Mucosa of stomach (tissue), 1 donor: Measurements from ENCODE around the gene PHACTR4.
"Not testable (repeated sequence)": the region's sequence is repeated elsewhere in the genome, so short reads cannot be mapped to it uniquely, and the experiment has no call there.

Source experiments
- H3K27me3 ChIP-seq: one replicate; pipeline ENCODE4 v1.7.0; 2013; ENCODE audit warnings: mild to moderate bottlenecking, low read length; ENCODE audit not compliant: control insufficient read depth, insufficient read depth
- H3K36me3 ChIP-seq: one replicate; pipeline ENCODE4 v1.7.0; 2013; ENCODE audit warnings: low read length; ENCODE audit not compliant: control insufficient read depth, insufficient read depth
- H3K4me1 ChIP-seq: one replicate; pipeline ENCODE4 v1.7.0; 2013; ENCODE audit warnings: mild to moderate bottlenecking, low read length; ENCODE audit not compliant: control insufficient read depth, insufficient read depth
- H3K4me3 ChIP-seq: one replicate; pipeline ENCODE4 v1.7.0; 2013; ENCODE audit warnings: low read length
- H3K9ac ChIP-seq: one replicate; pipeline ENCODE4 v1.7.0; 2013; ENCODE audit warnings: mild to moderate bottlenecking, low read length, moderate library complexity
- H3K9me3 ChIP-seq: one replicate; pipeline ENCODE4 v1.7.0; 2013; ENCODE audit warnings: mild to moderate bottlenecking, low read length, moderate library complexity; ENCODE audit not compliant: control insufficient read depth
- donor health status: Pancreatic carcinoma.

The PHACTR4 gene

DNA sequence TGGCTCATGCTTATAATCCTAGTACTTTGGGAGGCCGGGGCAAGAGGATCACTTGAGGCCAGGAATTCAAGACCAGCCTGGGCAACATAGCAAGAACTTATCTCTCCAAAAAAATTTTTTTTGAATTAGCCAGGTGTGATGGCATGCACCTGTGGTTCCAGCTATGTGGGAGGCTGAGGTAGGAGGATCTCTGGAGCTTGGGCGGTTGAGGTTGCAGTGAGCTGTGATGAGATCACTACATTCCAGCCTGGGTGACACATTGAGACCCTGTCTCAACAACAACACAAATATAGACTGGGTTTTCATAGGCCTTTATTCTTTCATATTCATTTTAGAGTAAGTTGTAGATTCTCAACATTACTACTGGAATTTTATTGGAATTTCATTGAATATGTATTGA is 27.9 kb upstream of the PHACTR4 start:
- Histone ChIP-seq H3K9ac (no peak overlapping the region), H3K4me3 (no peak overlapping the region), H3K27me3 (no peaks in the 10 kb centered on the region), H3K36me3 (no peaks in the 10 kb centered on the region), H3K9me3 (no peaks in the 10 kb centered on the region), H3K4me1 (no peaks in the 10 kb centered on the region)

DNA sequence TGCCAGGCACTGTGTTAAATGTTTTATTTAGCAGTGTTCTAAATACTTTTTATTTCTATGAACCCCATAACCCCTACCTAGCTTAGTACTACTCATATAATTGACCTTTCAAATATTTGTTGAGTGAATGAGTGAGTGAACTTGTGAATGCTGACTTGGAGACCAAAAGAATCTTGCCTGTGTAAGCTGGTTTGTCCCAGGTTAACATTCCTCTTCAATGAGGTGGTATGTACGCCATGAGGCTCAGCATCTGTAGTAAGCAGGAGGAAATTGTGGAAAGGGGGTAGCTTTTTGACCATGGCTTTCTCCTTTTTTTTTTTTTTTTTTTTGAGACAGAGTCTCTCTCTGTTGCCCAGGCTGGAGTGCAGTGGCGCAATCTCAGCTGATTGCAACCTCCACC is 26.1 kb upstream of the PHACTR4 start:
- H3K4me3 ChIP-seq = no peak overlapping the region
- no peaks in the 10 kb centered on the region for H3K36me3 ChIP-seq
- no peaks in the 10 kb centered on the region for H3K4me1 ChIP-seq
- no peaks in the 10 kb centered on the region for H3K9me3 ChIP-seq
- H3K9ac ChIP-seq = no peak overlapping the region
- H3K27me3 ChIP-seq = no peaks in the 10 kb centered on the region

DNA sequence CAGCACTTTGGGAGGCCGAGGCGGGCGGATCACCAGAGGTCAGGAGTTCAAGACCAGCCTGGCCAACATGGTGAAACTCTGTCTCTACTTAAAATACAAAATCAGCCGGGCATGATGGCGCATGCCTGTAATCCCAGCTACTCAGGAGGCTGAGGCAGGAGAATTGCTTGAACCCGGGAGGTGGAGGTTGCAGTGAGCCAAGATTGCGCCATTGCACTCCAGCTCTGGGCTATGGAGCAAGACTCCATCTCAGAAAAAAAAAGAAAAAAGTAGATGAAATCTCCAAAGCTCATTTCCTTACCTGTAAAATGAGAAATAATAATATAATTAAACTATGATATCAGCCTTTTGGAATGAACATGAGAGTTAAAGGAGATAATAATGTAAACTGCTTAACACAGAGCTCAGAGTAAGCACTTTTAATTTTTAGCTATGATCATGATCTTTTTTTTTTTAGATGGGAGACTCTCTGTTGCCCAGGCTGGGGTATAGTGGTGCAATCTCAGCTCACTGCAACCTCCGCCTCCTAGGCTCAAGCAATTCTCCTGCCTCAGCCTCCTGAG is 16.2 kb upstream of the PHACTR4 start:
- not testable (repeated sequence) for H3K36me3 ChIP-seq, H3K9me3 ChIP-seq, H3K27me3 ChIP-seq, H3K9ac ChIP-seq, H3K4me1 ChIP-seq, H3K4me3 ChIP-seq

DNA sequence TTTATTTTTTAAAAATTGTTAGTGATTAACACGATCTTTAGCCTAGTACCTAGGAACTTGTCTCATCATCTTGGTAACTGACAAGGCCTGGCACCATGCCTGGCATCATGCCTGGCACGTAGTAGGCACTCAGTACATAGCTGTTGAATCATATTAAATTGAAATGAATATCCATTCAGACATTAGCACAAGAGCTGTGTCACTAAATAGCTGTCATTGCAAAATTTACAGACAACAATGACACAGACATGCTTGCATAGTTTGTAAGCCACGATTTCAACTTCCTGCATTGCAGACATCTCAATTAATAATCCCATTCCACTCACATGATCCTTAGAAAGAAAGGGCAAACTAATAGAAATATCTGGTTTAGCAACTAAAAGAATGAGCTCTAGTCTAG is 15.4 kb upstream of the PHACTR4 start:
- Histone ChIP-seq H3K4me3 (no peak overlapping the region), H3K36me3 (no peaks in the 10 kb centered on the region), H3K27me3 (no peaks in the 10 kb centered on the region), H3K9ac (no peak overlapping the region), H3K4me1 (peaks cover 4% of the 10 kb centered on the region), H3K9me3 (no peaks in the 10 kb centered on the region)

DNA sequence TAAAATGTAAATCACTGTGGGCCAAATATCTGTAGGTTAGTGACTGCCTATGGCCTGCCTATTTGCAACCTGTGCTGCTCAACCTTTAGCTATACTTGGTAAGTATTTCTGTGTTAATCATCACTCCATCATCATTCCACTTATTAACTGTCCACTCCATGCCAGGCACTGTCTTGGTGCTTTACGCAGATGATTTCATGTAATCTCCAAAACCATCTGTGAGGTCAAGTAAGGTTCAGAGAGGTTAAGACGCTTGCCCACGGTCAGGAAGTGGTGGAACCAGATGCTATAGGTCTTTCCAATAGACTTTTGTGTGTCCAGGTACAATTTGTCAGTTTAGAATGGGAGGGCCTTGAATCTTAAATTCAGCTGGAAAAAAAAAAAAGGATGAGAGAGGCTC is 10.8 kb upstream of the PHACTR4 start:
- Histone ChIP-seq H3K4me1 (peaks cover 4% of the 10 kb centered on the region), H3K9me3 (no peaks in the 10 kb centered on the region)

DNA sequence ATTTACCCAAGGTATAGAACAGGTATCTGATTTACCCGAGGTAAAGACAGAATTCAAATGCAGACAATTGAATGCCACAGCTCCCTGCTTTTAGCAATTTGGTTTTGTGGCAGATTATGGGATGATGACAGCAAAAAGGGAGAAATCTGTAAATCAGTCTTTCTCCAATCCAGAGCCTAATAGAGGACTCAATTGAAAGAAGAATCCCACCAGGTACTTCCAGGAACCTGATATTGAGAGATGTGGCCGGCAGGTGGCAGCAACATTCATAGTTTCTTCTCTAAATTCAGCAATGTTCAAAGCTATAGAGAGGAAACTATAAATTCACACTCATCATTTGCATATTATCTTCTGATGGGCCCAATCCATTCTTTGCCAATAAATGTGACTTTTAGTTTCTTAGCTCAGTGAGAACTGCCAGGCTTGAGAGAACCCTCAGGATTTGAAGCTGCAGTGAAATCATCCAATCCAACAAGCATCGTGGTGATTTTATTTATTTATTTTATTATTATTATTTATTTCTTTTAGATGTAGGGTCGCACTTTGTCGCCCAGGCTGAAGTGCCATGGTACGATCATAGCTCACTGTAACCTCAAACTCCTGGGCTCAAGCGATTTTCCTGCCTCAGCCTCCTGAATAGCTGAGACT is 9.8 kb upstream of the PHACTR4 start:
- Histone ChIP-seq H3K36me3 (no peaks in the 10 kb centered on the region), H3K9me3 (no peaks in the 10 kb centered on the region), H3K9ac (no peak overlapping the region), H3K4me1 (no peaks in the 10 kb centered on the region), H3K4me3 (no peak overlapping the region), H3K27me3 (no peaks in the 10 kb centered on the region)

More for the DNA sequence above, 10.8 kb upstream of the PHACTR4 start:
- H3K9ac ChIP-seq = no peak overlapping the region
- H3K4me3 ChIP-seq = no peak overlapping the region
- no peaks in the 10 kb centered on the region for H3K36me3 ChIP-seq
- H3K27me3 ChIP-seq = no peaks in the 10 kb centered on the region

DNA sequence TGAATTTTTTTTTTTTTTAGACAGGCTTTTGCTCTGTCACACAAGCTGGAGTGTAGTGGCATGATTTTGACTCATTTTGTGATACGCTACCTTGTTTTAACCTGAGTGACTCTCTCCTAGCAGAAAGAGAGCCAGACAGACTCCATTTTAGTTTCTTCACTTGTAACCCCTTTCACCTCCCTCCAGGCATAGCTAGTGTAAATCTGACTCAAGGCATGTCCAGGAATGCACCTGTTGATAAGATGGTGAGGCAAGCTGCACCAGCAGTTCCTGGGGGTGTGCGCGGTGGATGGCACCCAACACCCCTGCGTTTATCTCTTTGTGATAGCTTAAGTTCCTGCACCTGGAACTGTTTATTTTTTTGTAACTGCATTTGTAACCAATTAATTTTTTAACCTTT is 4.7 kb upstream of the PHACTR4 start:
- Histone ChIP-seq H3K27me3 (no peaks in the 10 kb centered on the region), H3K4me1 (peaks cover 23% of the 10 kb centered on the region), H3K9ac (no peak overlapping the region), H3K4me3 (no peak overlapping the region), H3K36me3 (no peaks in the 10 kb centered on the region), H3K9me3 (no peaks in the 10 kb centered on the region)

DNA sequence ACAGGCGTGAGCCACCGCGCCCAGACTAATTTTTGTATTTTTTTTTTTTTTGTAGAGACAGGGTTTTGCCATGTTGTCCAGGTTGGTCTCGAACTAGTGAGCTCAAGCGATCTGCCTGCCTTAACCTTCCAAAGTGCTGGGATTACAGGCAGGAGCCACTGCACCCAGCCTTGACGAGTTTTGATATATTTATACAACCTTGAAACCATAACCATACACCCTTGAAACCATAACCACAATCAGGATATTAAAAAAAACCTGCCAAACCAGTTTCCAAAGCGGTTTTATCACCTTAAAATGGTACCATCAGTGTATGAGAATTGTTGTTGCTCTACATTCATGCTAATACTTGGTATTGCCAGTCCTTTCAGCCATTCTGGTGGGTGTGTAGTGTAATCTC is 3.7 kb upstream of the PHACTR4 start:
- H3K27me3 ChIP-seq = no peaks in the 10 kb centered on the region
- peaks cover 26% of the 10 kb centered on the region for H3K4me1 ChIP-seq
- H3K4me3 ChIP-seq = no peak overlapping the region
- no peaks in the 10 kb centered on the region for H3K9me3 ChIP-seq
- no peak overlapping the region for H3K9ac ChIP-seq
- H3K36me3 ChIP-seq = no peaks in the 10 kb centered on the region

DNA sequence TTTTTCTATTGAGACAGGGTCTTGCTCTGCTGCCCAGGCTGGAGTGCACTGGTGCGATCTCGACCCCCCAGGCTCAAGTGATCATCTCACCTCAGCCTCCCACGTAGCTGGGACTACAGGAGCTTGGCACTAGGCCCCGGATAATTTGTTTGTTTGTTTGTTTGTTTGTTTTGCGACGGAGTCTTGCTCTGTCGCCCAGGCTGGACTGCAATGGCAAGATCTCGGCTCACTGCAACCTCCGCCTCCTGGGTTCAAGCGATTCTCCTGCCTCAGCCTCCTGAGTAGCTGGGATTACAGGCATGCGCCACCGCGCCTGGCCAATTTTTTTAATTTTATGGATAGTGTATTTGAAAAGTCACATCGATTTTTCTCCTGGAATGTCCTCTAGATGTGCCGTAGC is 932 bp upstream of the PHACTR4 start:
- H3K9ac ChIP-seq = not testable (repeated sequence)

DNA sequence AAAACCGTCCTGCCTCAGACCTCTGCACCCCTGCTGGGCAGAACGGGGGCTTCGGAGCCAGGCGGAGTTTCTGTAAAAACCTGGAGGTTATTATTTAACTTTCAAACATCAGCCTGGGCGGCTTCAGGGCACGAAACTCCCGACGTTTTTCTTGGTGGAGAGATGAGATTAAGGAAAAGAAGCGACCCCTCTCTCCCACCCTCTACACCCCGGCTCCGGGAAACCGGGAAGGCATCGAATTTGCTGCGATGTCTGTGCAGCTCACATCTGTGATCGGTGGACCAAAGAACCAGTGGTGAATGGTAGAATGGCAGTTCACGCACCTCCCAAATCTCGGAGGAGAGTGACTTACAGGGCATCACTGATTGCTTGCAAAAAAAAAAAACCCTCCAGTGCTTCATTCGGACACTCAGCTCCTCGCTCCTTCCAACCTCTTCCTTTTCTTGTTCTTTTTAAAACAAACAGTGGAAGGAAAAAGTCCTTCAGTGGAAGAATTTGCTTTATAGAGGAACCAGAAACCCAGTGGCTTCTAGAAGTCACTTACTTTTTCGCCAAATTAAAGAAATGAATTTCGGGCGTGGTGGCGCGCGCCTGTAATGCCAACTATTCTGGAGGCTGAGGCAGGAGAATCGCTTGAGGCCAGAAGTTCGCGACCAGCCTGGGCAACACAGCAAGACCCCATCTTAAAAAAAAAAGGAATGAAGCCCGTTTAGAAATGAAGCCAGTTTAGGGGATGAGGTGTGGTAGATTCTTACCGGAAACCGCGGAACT is 884 bp downstream of the PHACTR4 start:
- Histone ChIP-seq H3K4me1 (peaks cover 34% of the 10 kb centered on the region), H3K36me3 (no peaks in the 10 kb centered on the region), H3K27me3 (no peaks in the 10 kb centered on the region), H3K9me3 (no peaks in the 10 kb centered on the region), H3K4me3 (peak overlapping the region; percentile 48), H3K9ac (peak overlapping the region; percentile 85)

More for the DNA sequence above, 932 bp upstream of the PHACTR4 start:
- not testable (repeated sequence) for H3K27me3 ChIP-seq, H3K9me3 ChIP-seq, H3K36me3 ChIP-seq, H3K4me3 ChIP-seq
- peaks cover 33% of the 10 kb centered on the region for H3K4me1 ChIP-seq

DNA sequence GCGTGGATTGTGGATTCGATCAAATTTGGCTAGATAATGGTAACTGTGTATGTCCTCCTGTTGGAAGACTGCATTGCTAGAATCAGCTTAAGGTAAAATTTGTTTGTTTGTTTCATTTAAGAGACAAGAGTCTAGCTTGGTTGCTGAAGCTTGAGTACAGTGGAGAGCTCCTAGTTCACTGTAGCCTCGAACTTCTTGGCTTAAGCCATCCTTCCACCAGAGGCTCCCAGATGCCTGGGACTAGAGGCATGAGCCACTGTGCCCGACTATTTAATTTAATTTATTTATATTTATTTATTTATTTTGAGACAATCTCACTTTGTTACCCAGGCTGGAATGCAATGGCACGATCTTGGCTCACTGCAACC is 1.5 kb downstream of the PHACTR4 start:
- Histone ChIP-seq H3K9ac (peak overlapping the region; percentile 85), H3K4me3 (no peak overlapping the region), H3K36me3 (no peaks in the 10 kb centered on the region), H3K9me3 (no peaks in the 10 kb centered on the region), H3K27me3 (no peaks in the 10 kb centered on the region), H3K4me1 (peaks cover 29% of the 10 kb centered on the region)

DNA sequence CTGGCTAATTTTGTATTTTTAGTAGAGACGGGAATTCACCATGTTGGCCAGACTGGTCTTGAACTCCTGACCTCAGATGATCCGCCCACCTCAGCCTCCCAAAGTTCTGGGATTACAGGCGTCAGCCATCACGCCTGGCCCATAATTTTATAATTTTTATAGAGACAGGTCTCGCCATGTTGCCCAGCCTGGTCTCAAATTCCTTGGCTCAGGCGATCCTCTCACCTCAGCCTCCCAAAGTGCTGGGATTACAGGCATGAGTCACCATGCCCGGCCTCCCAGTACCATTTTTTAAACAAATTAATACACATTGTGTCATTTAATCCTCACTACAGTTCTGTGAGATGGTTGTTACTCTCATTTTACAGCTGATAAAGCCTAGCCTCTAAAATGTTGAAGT is 3.9 kb downstream of the PHACTR4 start:
- H3K9ac ChIP-seq, H3K27me3 ChIP-seq, H3K36me3 ChIP-seq, H3K4me3 ChIP-seq, H3K9me3 ChIP-seq: not testable (repeated sequence)
- H3K4me1 ChIP-seq = peaks cover 23% of the 10 kb centered on the region
